Activated T-cell treated with anti-CD3 and anti-CD28 coated beads, Interleukin-2, amount 50 U/mL, for 4 hours (primary cell): ENCODE measurements around the gene SENP8. TPM values are rescaled to one million over a fixed set of nuclear protein-coding genes. Genes with fewer than 3 reads are reported as not detected.
"Not testable (repeated sequence)": the region's sequence is repeated elsewhere in the genome, so short reads cannot be mapped to it uniquely, and the experiment has no call there.

Source experiments
- ATAC-seq, 2 donors: fragments of 200-7000 bp; cut with Tn5 transposase; one replicate each; pipeline ENCODE4 v1.10.0; 2021
- DNase-seq: peaks from one replicate; pipeline ENCODE4 v3.0.0-alpha.2; 2020
- H3K27me3 Mint-ChIP-seq: one replicate; pipeline ENCODE4 v1.8.0; 2021; ENCODE audit warnings: low read depth, mixed read lengths
- H3K36me3 Mint-ChIP-seq: one replicate; pipeline ENCODE4 v1.8.0; 2022; ENCODE audit warnings: mixed read lengths; ENCODE audit not compliant: insufficient read depth
- H3K4me1 Mint-ChIP-seq: one replicate; pipeline ENCODE4 v1.8.0; 2021; ENCODE audit warnings: low read depth, mixed read lengths
- H3K4me3 Mint-ChIP-seq: one replicate; pipeline ENCODE4 v1.8.0; 2021; ENCODE audit warnings: mild to moderate bottlenecking, moderate library complexity, mixed read lengths
- H3K9me3 Mint-ChIP-seq: one replicate; pipeline ENCODE4 v1.8.0; 2021; ENCODE audit warnings: mixed read lengths
- total RNA-seq, 3 donors: library from RNA; stranded (reverse); gene quantifications; one replicate each; pipeline ENCODE4 v1.2.1, GENCODE V29; 2021

The SENP8 gene
- total RNA-seq, 3 donors from 2014 or later: 1.4 to 1.7 (median 1.5) TPM

GRCh38 chr15:72098040-72098439 is 20.2 kb upstream of the SENP8 start:
- DNase-seq (no peak), ATAC-seq (no peak)
- Mint-ChIP-seq H3K4me3 (no peak overlapping the region), H3K4me1 (peaks cover 2% of the 10 kb centered on the region), H3K9me3 (no peaks in the 10 kb centered on the region), H3K36me3 (peaks cover 12% of the 10 kb centered on the region), H3K27me3 (no peaks in the 10 kb centered on the region)

- no peaks in the 10 kb centered on the region for H3K27me3 Mint-ChIP-seq
- no peaks in the 10 kb centered on the region for H3K9me3 Mint-ChIP-seq
- H3K4me3 Mint-ChIP-seq: no peak overlapping the region
- H3K36me3 Mint-ChIP-seq: peaks cover 12% of the 10 kb centered on the region
- DNase-seq (no peak), ATAC-seq (no peak)
- peaks cover 5% of the 10 kb centered on the region for H3K4me1 Mint-ChIP-seq
Observed at GRCh38 chr15:72099155-72099554, 19.0 kb upstream of the SENP8 start.

GRCh38 chr15:72100551-72100950 is 17.7 kb upstream of the SENP8 start:
- not testable (repeated sequence) for H3K4me1 Mint-ChIP-seq, ATAC-seq, H3K9me3 Mint-ChIP-seq, H3K4me3 Mint-ChIP-seq, DNase-seq, H3K27me3 Mint-ChIP-seq
- H3K36me3 Mint-ChIP-seq: peaks cover 12% of the 10 kb centered on the region

GRCh38 chr15:72105111-72105510 is 13.1 kb upstream of the SENP8 start:
- Mint-ChIP-seq H3K27me3 (no peaks in the 10 kb centered on the region), H3K4me3 (no peak overlapping the region), H3K4me1 (peaks cover 9% of the 10 kb centered on the region), H3K36me3 (peaks cover 1% of the 10 kb centered on the region), H3K9me3 (no peaks in the 10 kb centered on the region)
- no peak for DNase-seq
- ATAC-seq: no peak

GRCh38 chr15:72106068-72106467 is 12.1 kb upstream of the SENP8 start:
- DNase-seq: no peak
- H3K9me3 Mint-ChIP-seq: no peaks in the 10 kb centered on the region
- H3K4me1 Mint-ChIP-seq: peaks cover 9% of the 10 kb centered on the region
- peaks cover 1% of the 10 kb centered on the region for H3K36me3 Mint-ChIP-seq
- H3K27me3 Mint-ChIP-seq: no peaks in the 10 kb centered on the region
- H3K4me3 Mint-ChIP-seq: no peak overlapping the region
- no peak for ATAC-seq

GRCh38 chr15:72110355-72110754 is 7.8 kb upstream of the SENP8 start:
- DNase-seq (no peak), ATAC-seq (no peak)
- Mint-ChIP-seq H3K36me3 (peaks cover 1% of the 10 kb centered on the region), H3K4me3 (no peak overlapping the region), H3K9me3 (no peaks in the 10 kb centered on the region), H3K4me1 (peaks cover 17% of the 10 kb centered on the region), H3K27me3 (no peaks in the 10 kb centered on the region)

- Mint-ChIP-seq H3K4me3 (no peak overlapping the region), H3K9me3 (no peaks in the 10 kb centered on the region), H3K4me1 (peaks cover 32% of the 10 kb centered on the region), H3K36me3 (peaks cover 1% of the 10 kb centered on the region), H3K27me3 (no peaks in the 10 kb centered on the region)
- no peak for ATAC-seq
- DNase-seq: no peak
Observed at GRCh38 chr15:72112116-72112515, 6.1 kb upstream of the SENP8 start.

GRCh38 chr15:72112805-72113204 is 5.4 kb upstream of the SENP8 start:
- ATAC-seq (no peak), DNase-seq (no peak)
- no peaks in the 10 kb centered on the region for H3K27me3 Mint-ChIP-seq
- no peaks in the 10 kb centered on the region for H3K9me3 Mint-ChIP-seq
- no peak overlapping the region for H3K4me3 Mint-ChIP-seq
- H3K4me1 Mint-ChIP-seq: peaks cover 33% of the 10 kb centered on the region
- H3K36me3 Mint-ChIP-seq: peaks cover 1% of the 10 kb centered on the region

GRCh38 chr15:72113347-72114031 is 4.7 kb upstream of the SENP8 start:
- H3K9me3 Mint-ChIP-seq: no peaks in the 10 kb centered on the region
- ATAC-seq: no peak
- no peak overlapping the region for H3K4me3 Mint-ChIP-seq
- no peak for DNase-seq
- H3K36me3 Mint-ChIP-seq: no peaks in the 10 kb centered on the region
- H3K27me3 Mint-ChIP-seq: no peaks in the 10 kb centered on the region
- H3K4me1 Mint-ChIP-seq: peaks cover 30% of the 10 kb centered on the region

- peaks cover 2% of the 10 kb centered on the region for H3K27me3 Mint-ChIP-seq
- H3K4me3 Mint-ChIP-seq: peak overlapping the region; percentile 93
- no peaks in the 10 kb centered on the region for H3K36me3 Mint-ChIP-seq
- ATAC-seq: peak; percentile 0
- peaks cover 37% of the 10 kb centered on the region for H3K4me1 Mint-ChIP-seq
- H3K9me3 Mint-ChIP-seq: no peaks in the 10 kb centered on the region
- DNase-seq: no peak
Observed at GRCh38 chr15:72116731-72117485, 1.3 kb upstream of the SENP8 start.

GRCh38 chr15:72117486-72118016 is 652 bp upstream of the SENP8 start:
- no peaks in the 10 kb centered on the region for H3K36me3 Mint-ChIP-seq
- peaks cover 35% of the 10 kb centered on the region for H3K4me1 Mint-ChIP-seq
- ATAC-seq: peak; percentile 73 to 74
- peak overlapping the region; percentile 93 for H3K4me3 Mint-ChIP-seq
- no peaks in the 10 kb centered on the region for H3K9me3 Mint-ChIP-seq
- DNase-seq: peak; percentile 54
- H3K27me3 Mint-ChIP-seq: peaks cover 2% of the 10 kb centered on the region

- H3K9me3 Mint-ChIP-seq: no peaks in the 10 kb centered on the region
- ATAC-seq: no peak
- H3K27me3 Mint-ChIP-seq: peaks cover 2% of the 10 kb centered on the region
- no peaks in the 10 kb centered on the region for H3K36me3 Mint-ChIP-seq
- no peak for DNase-seq
- no peak overlapping the region for H3K4me3 Mint-ChIP-seq
- peaks cover under 1% of the 10 kb centered on the region for H3K4me1 Mint-ChIP-seq
Observed at GRCh38 chr15:72124218-72124617, 6.0 kb downstream of the SENP8 start.

GRCh38 chr15:72127724-72128322 is 9.6 kb downstream of the SENP8 start:
- ATAC-seq (no peak), DNase-seq (no peak)
- Mint-ChIP-seq H3K9me3 (no peaks in the 10 kb centered on the region), H3K4me1 (no peaks in the 10 kb centered on the region), H3K36me3 (no peaks in the 10 kb centered on the region), H3K4me3 (no peak overlapping the region), H3K27me3 (no peaks in the 10 kb centered on the region)

GRCh38 chr15:72128359-72128758 is 10.2 kb downstream of the SENP8 start:
- no peaks in the 10 kb centered on the region for H3K4me1 Mint-ChIP-seq
- DNase-seq: no peak
- no peak overlapping the region for H3K4me3 Mint-ChIP-seq
- H3K9me3 Mint-ChIP-seq: no peaks in the 10 kb centered on the region
- H3K36me3 Mint-ChIP-seq: no peaks in the 10 kb centered on the region
- H3K27me3 Mint-ChIP-seq: no peaks in the 10 kb centered on the region
- ATAC-seq: no peak
